HEK293 (cell line): ENCODE measurements around the gene HUNK.
A peak's percentile ranks its signal among the peaks of the same experiment; 100 is the strongest.

Experiments
- CTCF ChIA-PET: fragments of 350-600 bp; formaldehyde crosslinking; extraction: SDS; loops from one replicate; lab custom pipeline; 2021; ENCODE audit warnings: antibody characterized with exemption; lab: Yijun Ruan, JAX
- POLR2A ChIA-PET: fragments of 300-600 bp; formaldehyde crosslinking; extraction: SDS; loops from one replicate; lab custom pipeline; 2020; ENCODE audit warnings: antibody characterized with exemption, inconsistent platforms; lab: Yijun Ruan, JAX
- H3K27ac ChIP-seq: fragments of 200-500 bp; sonication (Bioruptor generic); 2 replicates; pipeline ENCODE4 v1.5.1; 2014; ENCODE audit warnings: low read depth, low read length, control low read depth, inconsistent platforms; ENCODE audit errors: extremely low read depth
- H3K36me3 ChIP-seq, 2 experiments: fragments of 200-500 bp in 1 of 2; sonication (Bioruptor generic) in 1 of 2; 1 replicate in 1 of 2; 2 replicates in 1 of 2; pipeline ENCODE4 v1.5.1; 2014 to 2017; ENCODE audit warnings: inconsistent platforms in 2 of 2, low read length in 2 of 2; ENCODE audit not compliant: control insufficient read depth in 2 of 2, insufficient read depth in 1 of 2
- H3K4me1 ChIP-seq: fragments of 200-500 bp; sonication (Bioruptor generic); 2 replicates; pipeline ENCODE4 v1.5.1; 2014; ENCODE audit warnings: mild to moderate bottlenecking, low read length, inconsistent platforms; ENCODE audit not compliant: control insufficient read depth, insufficient read depth
- H3K4me3 ChIP-seq: 2 replicates; pipeline ENCODE4 v1.5.1; 2011; ENCODE audit warnings: low read depth, mild to moderate bottlenecking, control low read depth, low read length, moderate library complexity
- H3K9me3 ChIP-seq: fragments of 200-500 bp; sonication (Bioruptor generic); 2 replicates; pipeline ENCODE4 v1.5.1; 2014; ENCODE audit warnings: low read depth, low read length, inconsistent platforms; ENCODE audit not compliant: control insufficient read depth, insufficient read depth
- EGR2 ChIP-seq: fragments of 450-650 bp; formaldehyde crosslinking; IDR thresholded peaks from 2 replicates; pipeline ENCODE4 v1.5.1; 2016; ENCODE audit warnings: low read depth, missing biosample characterization, missing genetic modification characterization
- FEZF1 ChIP-seq: fragments of 450-650 bp; formaldehyde crosslinking; IDR thresholded peaks from 2 replicates; pipeline ENCODE4 v1.5.1; 2016; ENCODE audit warnings: missing biosample characterization, missing genetic modification characterization
- GLIS1 ChIP-seq: fragments of 450-650 bp; formaldehyde crosslinking; IDR thresholded peaks from 2 replicates; pipeline ENCODE4 v1.5.1; 2016; ENCODE audit warnings: missing biosample characterization, missing genetic modification characterization
- KLF16 ChIP-seq: fragments of 450-650 bp; formaldehyde crosslinking; IDR thresholded peaks from 2 replicates; pipeline ENCODE4 v1.5.1; 2017; ENCODE audit warnings: missing biosample characterization, missing genetic modification characterization
- KLF9 ChIP-seq: fragments of 450-650 bp; formaldehyde crosslinking; IDR thresholded peaks from 2 replicates; pipeline ENCODE4 v1.5.1; 2016; ENCODE audit warnings: missing biosample characterization, missing genetic modification characterization, low read depth
- SCRT1 ChIP-seq: fragments of 450-650 bp; formaldehyde crosslinking; IDR thresholded peaks from 2 replicates; pipeline ENCODE4 v1.5.1; 2016; ENCODE audit warnings: missing biosample characterization, missing genetic modification characterization, borderline replicate concordance
- SCRT2 ChIP-seq: fragments of 450-650 bp; formaldehyde crosslinking; IDR thresholded peaks from 2 replicates; pipeline ENCODE4 v1.5.1; 2016; ENCODE audit warnings: missing biosample characterization, missing genetic modification characterization
- TRIM28 ChIP-seq: IDR thresholded peaks from 2 replicates; pipeline ENCODE4 v1.6.1; 2011; ENCODE audit warnings: low read length, control low read depth, borderline replicate concordance
- ZFHX2 ChIP-seq: fragments of 450-650 bp; formaldehyde crosslinking; conservative IDR thresholded peaks from 2 replicates; pipeline ENCODE4 v1.5.1; 2016; ENCODE audit warnings: missing biosample characterization, missing genetic modification characterization
- ZIC2 ChIP-seq: fragments of 450-650 bp; formaldehyde crosslinking; IDR thresholded peaks from 2 replicates; pipeline ENCODE4 v1.5.1; 2016; ENCODE audit warnings: missing biosample characterization, missing genetic modification characterization
- ZNF292 ChIP-seq: fragments of 450-650 bp; formaldehyde crosslinking; IDR thresholded peaks from 2 replicates; pipeline ENCODE4 v1.5.1; 2016; ENCODE audit warnings: low read depth, missing biosample characterization, missing genetic modification characterization, borderline replicate concordance
- ZNF423 ChIP-seq: fragments of 450-650 bp; formaldehyde crosslinking; IDR thresholded peaks from 2 replicates; pipeline ENCODE4 v1.5.1; 2016; ENCODE audit warnings: missing biosample characterization, missing genetic modification characterization
- ZNF600 ChIP-seq: fragments of 450-650 bp; formaldehyde crosslinking; IDR thresholded peaks from 2 replicates; pipeline ENCODE4 v1.5.1; 2016; ENCODE audit warnings: missing biosample characterization, missing genetic modification characterization
- ZNF837 ChIP-seq: fragments of 450-650 bp; formaldehyde crosslinking; IDR thresholded peaks from 2 replicates; pipeline ENCODE4 v1.5.1; 2016; ENCODE audit warnings: missing biosample characterization, missing genetic modification characterization
- TF ChIP-seq, protein P1 (sequence below): fragments of 450-650 bp; formaldehyde crosslinking; IDR thresholded peaks from 2 replicates; pipeline ENCODE4 v1.5.1; 2016; ENCODE audit warnings: missing biosample characterization, missing genetic modification characterization
- TF ChIP-seq, protein P2 (sequence below): fragments of 450-650 bp; formaldehyde crosslinking; IDR thresholded peaks from 2 replicates; pipeline ENCODE4 v1.5.1; 2016; ENCODE audit warnings: missing biosample characterization, missing genetic modification characterization
- TF ChIP-seq, protein P3 (sequence below): fragments of 450-650 bp; formaldehyde crosslinking; IDR thresholded peaks from 2 replicates; pipeline ENCODE4 v1.5.1; 2016; ENCODE audit warnings: missing biosample characterization, missing genetic modification characterization

The HUNK gene

DNA sequence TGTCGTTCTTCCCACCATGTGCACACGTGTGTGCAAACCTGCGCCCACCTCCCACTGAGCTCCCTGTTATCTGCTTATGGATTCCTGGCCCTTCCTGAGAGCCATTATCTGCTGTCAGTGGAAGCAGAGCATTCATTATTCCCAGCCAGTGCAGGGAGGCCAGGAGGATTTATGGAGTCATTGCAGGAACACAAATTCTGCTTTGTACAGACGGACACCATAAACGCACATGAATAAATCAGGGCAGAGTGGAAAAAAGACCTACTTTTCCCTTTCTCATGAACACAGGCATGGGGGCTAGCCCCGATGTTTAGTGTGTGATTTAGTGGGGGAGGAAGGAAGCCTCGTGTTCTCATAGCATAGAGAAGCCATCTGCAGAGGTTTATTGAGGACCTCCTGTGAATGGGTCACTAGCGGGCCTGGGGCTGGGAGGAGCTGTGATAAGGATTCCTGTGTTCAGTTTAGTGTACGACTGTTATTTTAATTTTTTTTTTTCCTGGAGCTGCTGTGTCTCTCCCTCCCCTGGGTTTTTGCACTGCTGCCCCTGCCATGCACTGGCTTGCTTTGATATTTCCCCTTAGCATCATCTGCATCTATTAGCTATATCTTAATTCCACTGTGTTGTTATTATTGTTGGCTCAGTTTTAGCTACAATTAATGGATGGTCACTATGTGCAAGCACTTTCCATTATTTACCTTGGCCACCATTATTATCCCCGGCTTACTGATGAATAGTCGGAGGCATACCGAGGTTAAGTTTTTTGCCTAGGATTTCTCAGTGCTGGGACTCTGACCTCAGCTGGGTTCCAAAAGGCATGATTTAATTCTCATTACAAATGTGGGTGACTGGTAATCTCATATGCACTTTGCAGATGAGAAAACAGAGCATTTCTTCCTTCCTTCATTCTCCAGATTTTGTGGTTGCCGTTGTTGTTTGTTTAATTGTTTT is 33.0 kb downstream of the HUNK start:
- no peak overlapping the region for H3K4me3 ChIP-seq
- no peaks in the 10 kb centered on the region for H3K36me3 ChIP-seq
- no peaks in the 10 kb centered on the region for H3K9me3 ChIP-seq
- ChIA-PET POLR2A (no interaction called here), CTCF (interaction anchor here (0.6 to 0.7 kb wide), 2 partner anchors 18 to 32 kb away, joined by 3 read pairs; no protein-coding TSS in a partner anchor)
- no peak overlapping the region for H3K27ac ChIP-seq
- peaks cover 18% of the 10 kb centered on the region for H3K4me1 ChIP-seq
- TF ChIP-seq TRIM28, result peak; percentile 18; the same call in 1 of the 2 replicates
- TF ChIP-seq ZNF292 (tag by site-specific recombination), result no peak
- no peak for TF ChIP-seq KLF9 (tag by site-specific recombination)
- TF ChIP-seq ZIC2, result peak; percentile 67
- TF ChIP-seq, protein P1, sequence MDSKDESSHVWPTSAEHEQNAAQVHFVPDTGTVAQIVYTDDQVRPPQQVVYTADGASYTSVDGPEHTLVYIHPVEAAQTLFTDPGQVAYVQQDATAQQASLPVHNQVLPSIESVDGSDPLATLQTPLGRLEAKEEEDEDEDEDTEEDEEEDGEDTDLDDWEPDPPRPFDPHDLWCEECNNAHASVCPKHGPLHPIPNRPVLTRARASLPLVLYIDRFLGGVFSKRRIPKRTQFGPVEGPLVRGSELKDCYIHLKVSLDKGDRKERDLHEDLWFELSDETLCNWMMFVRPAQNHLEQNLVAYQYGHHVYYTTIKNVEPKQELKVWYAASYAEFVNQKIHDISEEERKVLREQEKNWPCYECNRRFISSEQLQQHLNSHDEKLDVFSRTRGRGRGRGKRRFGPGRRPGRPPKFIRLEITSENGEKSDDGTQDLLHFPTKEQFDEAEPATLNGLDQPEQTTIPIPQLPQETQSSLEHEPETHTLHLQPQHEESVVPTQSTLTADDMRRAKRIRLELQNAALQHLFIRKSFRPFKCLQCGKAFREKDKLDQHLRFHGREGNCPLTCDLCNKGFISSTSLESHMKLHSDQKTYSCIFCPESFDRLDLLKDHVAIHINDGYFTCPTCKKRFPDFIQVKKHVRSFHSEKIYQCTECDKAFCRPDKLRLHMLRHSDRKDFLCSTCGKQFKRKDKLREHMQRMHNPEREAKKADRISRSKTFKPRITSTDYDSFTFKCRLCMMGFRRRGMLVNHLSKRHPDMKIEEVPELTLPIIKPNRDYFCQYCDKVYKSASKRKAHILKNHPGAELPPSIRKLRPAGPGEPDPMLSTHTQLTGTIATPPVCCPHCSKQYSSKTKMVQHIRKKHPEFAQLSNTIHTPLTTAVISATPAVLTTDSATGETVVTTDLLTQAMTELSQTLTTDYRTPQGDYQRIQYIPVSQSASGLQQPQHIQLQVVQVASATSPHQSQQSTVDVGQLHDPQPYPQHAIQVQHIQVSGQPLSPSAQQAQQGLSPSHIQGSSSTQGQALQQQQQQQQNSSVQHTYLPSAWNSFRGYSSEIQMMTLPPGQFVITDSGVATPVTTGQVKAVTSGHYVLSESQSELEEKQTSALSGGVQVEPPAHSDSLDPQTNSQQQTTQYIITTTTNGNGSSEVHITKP (tag by site-specific recombination), result 0 out of 2 replicates have a peak, but pooled peaks have one; percentile 22
- 0 out of 2 replicates have a peak, but pooled peaks have one; percentile 21 for TF ChIP-seq ZNF423 (tag by site-specific recombination)
- TF ChIP-seq GLIS1, result peak; percentile 37
- TF ChIP-seq, protein P2, sequence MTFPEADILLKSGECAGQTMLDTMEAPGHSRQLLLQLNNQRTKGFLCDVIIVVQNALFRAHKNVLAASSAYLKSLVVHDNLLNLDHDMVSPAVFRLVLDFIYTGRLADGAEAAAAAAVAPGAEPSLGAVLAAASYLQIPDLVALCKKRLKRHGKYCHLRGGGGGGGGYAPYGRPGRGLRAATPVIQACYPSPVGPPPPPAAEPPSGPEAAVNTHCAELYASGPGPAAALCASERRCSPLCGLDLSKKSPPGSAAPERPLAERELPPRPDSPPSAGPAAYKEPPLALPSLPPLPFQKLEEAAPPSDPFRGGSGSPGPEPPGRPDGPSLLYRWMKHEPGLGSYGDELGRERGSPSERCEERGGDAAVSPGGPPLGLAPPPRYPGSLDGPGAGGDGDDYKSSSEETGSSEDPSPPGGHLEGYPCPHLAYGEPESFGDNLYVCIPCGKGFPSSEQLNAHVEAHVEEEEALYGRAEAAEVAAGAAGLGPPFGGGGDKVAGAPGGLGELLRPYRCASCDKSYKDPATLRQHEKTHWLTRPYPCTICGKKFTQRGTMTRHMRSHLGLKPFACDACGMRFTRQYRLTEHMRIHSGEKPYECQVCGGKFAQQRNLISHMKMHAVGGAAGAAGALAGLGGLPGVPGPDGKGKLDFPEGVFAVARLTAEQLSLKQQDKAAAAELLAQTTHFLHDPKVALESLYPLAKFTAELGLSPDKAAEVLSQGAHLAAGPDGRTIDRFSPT (tag by site-specific recombination), result no peak
- peak; percentile 60 for TF ChIP-seq FEZF1
- TF ChIP-seq KLF16, result no peak
- TF ChIP-seq, all 188 proteins: peak for 6

DNA sequence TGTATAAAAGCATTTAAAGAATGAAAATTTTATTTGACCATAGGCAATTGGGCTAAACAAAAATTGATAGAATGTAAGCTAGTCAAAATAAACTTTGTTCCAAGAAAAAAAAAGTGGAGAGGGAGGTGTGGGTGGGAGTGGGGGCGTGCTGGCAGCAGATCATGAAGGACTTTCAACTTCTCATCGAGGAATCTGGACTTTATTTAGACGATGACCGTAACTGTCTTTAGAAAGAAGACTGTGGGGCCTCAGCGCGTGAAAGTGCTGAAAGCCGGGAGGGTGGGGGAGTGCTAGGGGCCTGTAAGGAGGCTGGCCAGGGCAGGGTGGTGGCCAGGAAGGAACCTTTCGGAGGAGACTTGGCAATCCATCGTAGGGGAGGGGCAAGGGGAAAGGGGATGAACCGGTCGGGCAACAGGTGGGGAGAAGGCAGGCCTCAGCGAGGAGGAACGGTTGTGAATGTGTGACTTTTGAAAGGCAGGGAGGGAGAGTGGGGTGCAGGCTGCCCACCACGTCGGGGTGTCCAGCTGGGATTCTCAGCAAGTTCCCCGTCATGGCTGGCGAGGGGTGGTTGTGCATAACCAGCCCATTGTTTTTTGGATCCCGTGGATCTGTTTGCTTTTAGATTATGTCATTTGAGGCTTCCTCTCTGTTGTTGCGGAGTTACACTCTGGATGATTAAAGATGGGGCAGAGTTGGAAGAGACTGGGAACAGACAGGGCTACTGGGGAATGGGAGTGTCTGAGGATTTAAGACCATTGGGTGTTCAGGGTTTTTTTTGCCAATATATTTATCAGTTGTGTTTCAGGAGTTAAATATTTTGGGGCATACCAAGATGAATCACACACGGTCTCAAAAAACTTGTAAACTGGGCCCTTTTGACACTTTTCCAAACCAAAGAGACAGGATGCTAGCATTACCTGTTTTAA is 35.5 kb downstream of the HUNK start:
- Histone ChIP-seq H3K4me3 (no peak overlapping the region), H3K9me3 (no peaks in the 10 kb centered on the region)
- POLR2A ChIA-PET, result no interaction called here
- CTCF ChIA-PET, result interaction anchor here (0.7 kb wide), 2 partner anchors 299 to 463 kb away, joined by 4 read pairs; no protein-coding TSS in a partner anchor
- TF ChIP-seq ZFHX2 (tag by site-specific recombination) (peak; percentile 83), ZIC2 (peak; percentile 54), ZNF600 (peak; percentile 81), SCRT2 (tag by site-specific recombination) (peak; percentile 97), SCRT1 (tag by site-specific recombination) (peak; percentile 81; the same call in 1 of the 2 replicates), EGR2 (tag by site-specific recombination) (peak; percentile 82), ZNF837 (tag by site-specific recombination) (no peak)
- TF ChIP-seq, protein P3, sequence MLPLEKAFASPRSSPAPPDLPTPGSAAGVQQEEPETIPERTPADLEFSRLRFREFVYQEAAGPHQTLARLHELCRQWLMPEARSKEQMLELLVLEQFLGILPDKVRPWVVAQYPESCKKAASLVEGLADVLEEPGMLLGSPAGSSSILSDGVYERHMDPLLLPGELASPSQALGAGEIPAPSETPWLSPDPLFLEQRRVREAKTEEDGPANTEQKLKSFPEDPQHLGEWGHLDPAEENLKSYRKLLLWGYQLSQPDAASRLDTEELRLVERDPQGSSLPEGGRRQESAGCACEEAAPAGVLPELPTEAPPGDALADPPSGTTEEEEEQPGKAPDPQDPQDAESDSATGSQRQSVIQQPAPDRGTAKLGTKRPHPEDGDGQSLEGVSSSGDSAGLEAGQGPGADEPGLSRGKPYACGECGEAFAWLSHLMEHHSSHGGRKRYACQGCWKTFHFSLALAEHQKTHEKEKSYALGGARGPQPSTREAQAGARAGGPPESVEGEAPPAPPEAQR (tag by site-specific recombination), result no peak
- TF ChIP-seq, all 188 proteins: peak for 6
- H3K36me3 ChIP-seq, result no peaks in the 10 kb centered on the region
- H3K27ac ChIP-seq, result no peak overlapping the region
- H3K4me1 ChIP-seq, result peaks cover 18% of the 10 kb centered on the region
